ENCODE data around the gene MAJIN. TPM values are rescaled to one million over a fixed set of nuclear protein-coding genes. Genes with fewer than 3 reads are reported as not detected.

MAJIN gene
- total RNA-seq, 1 donor from 2014 or later, result not detected

DNA sequence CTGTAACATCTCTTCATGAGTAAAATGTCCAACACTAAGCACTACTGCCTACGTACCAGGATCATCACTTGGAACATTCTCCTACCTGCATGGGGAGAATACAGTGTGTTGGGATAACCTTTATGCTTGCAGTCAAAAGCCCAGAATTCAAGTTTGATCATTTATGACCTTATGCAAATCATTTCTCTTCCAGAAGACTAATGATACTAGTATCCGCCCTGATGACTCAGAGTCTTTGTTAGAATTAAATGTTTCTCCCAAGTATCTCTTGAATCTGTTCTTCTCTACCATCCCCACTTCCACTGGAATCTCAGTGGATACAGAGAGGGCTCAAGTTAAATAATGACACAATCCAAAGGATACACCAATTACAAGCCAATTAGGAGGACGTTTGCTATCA, 12.4 kb downstream of the MAJIN start:
- DNase-seq (ENCODE audit: low spot score), result no peak
- no peaks in the 10 kb centered on the region for H3K9me3 Mint-ChIP-seq (ENCODE audit: low read depth)
- peaks cover 3% of the 10 kb centered on the region for H3K27me3 Mint-ChIP-seq (ENCODE audit: low read depth)
- no peak overlapping the region for H3K27ac Mint-ChIP-seq (ENCODE audit: unreplicated experiment)
- H3K4me3 Mint-ChIP-seq (ENCODE audit: unreplicated experiment), result no peak overlapping the region
- H3K36me3 Mint-ChIP-seq (ENCODE audit: low read depth), result no peaks in the 10 kb centered on the region
- peaks cover 10% of the 10 kb centered on the region for H3K4me1 Mint-ChIP-seq (ENCODE audit: low read depth)
- TF ChIP-seq, protein P1, sequence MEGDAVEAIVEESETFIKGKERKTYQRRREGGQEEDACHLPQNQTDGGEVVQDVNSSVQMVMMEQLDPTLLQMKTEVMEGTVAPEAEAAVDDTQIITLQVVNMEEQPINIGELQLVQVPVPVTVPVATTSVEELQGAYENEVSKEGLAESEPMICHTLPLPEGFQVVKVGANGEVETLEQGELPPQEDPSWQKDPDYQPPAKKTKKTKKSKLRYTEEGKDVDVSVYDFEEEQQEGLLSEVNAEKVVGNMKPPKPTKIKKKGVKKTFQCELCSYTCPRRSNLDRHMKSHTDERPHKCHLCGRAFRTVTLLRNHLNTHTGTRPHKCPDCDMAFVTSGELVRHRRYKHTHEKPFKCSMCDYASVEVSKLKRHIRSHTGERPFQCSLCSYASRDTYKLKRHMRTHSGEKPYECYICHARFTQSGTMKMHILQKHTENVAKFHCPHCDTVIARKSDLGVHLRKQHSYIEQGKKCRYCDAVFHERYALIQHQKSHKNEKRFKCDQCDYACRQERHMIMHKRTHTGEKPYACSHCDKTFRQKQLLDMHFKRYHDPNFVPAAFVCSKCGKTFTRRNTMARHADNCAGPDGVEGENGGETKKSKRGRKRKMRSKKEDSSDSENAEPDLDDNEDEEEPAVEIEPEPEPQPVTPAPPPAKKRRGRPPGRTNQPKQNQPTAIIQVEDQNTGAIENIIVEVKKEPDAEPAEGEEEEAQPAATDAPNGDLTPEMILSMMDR (IDR thresholded peaks at IDR 0.05), result no peak

DNA sequence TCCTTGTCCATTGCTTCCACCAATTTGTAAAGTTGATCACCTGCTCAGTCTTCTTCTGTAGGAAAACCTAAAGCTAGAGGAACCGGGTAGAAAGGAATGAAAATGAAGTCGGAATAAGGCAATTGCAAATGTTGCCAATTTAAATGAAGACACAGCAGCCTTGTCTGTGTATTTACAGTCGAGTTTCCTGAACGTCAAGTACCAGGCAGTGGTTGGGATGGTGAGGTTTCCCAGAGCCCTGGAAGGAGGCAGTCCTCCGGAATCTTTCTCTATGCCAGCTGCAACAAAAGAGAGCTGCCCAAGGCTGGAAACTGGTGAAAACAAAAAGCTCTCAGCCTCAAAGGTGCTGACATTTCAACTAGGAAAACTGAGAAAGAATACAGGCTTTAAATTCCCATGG, 17.7 kb downstream of the MAJIN start:
- Mint-ChIP-seq H3K27ac (ENCODE audit: unreplicated experiment) (no peak overlapping the region), H3K4me1 (ENCODE audit: low read depth) (no peaks in the 10 kb centered on the region), H3K27me3 (ENCODE audit: low read depth) (peaks cover 16% of the 10 kb centered on the region), H3K9me3 (ENCODE audit: low read depth) (no peaks in the 10 kb centered on the region), H3K4me3 (ENCODE audit: unreplicated experiment) (no peak overlapping the region), H3K36me3 (ENCODE audit: low read depth) (no peaks in the 10 kb centered on the region)
- DNase-seq (ENCODE audit: low spot score), result no peak
- TF ChIP-seq, protein P1 (IDR thresholded peaks at IDR 0.05), result no peak

- peak; percentile 22 for DNase-seq (ENCODE audit: low spot score)
- Mint-ChIP-seq H3K27me3 (ENCODE audit: low read depth) (peaks cover 19% of the 10 kb centered on the region), H3K27ac (ENCODE audit: unreplicated experiment) (no peak overlapping the region), H3K9me3 (ENCODE audit: low read depth) (no peaks in the 10 kb centered on the region), H3K4me3 (ENCODE audit: unreplicated experiment) (no peak overlapping the region), H3K36me3 (ENCODE audit: low read depth) (no peaks in the 10 kb centered on the region), H3K4me1 (ENCODE audit: low read depth) (no peaks in the 10 kb centered on the region)
- TF ChIP-seq, protein P1 (IDR thresholded peaks at IDR 0.05), result no peak
Measured at GRCh38 chr11:64951529-64951928, 20.4 kb downstream of the MAJIN start.

DNA sequence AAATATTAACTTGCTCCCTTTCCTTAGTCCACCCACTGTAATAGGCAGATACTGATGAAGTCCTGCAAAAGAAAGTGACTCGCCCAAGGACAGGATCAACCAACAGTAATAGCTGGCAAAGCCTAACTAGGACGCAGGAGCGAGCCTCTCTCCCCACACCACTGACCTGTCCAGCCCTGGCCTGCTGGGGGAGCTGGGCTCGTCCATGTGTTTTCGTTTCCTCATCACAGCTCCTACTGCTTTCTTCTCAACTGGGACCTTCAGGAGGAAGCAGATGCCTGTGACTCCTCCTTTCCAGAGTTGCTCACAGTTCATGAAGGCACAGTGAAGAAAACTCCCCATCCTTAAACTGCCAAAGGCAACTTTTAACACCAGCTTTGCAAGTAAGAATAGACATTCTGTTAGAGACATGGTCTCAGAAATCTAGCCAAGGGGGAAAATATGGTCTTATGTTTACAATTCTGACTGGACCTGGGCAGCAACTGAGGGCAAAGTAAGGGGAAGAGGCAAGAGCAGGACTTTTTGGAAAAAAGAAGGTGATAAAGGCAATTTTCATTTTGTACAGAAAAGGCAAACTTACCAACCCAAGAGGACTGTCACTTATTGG, 24.6 kb downstream of the MAJIN start:
- no peak overlapping the region for H3K27ac Mint-ChIP-seq (ENCODE audit: unreplicated experiment)
- TF ChIP-seq, protein P1 (IDR thresholded peaks at IDR 0.05), result no peak
- DNase-seq (ENCODE audit: low spot score), result peak; percentile 7
- H3K36me3 Mint-ChIP-seq (ENCODE audit: low read depth), result no peaks in the 10 kb centered on the region
- H3K9me3 Mint-ChIP-seq (ENCODE audit: low read depth), result no peaks in the 10 kb centered on the region
- H3K4me3 Mint-ChIP-seq (ENCODE audit: unreplicated experiment), result no peak overlapping the region
- H3K4me1 Mint-ChIP-seq (ENCODE audit: low read depth), result no peaks in the 10 kb centered on the region
- H3K27me3 Mint-ChIP-seq (ENCODE audit: low read depth), result peaks cover 28% of the 10 kb centered on the region

GRCh38 chr11:64936539-64936938, 35.4 kb downstream of the MAJIN start:
- Mint-ChIP-seq H3K36me3 (ENCODE audit: low read depth) (peaks cover 14% of the 10 kb centered on the region), H3K9me3 (ENCODE audit: low read depth) (no peaks in the 10 kb centered on the region), H3K27ac (ENCODE audit: unreplicated experiment) (no peak overlapping the region), H3K27me3 (ENCODE audit: low read depth) (peaks cover 1% of the 10 kb centered on the region), H3K4me1 (ENCODE audit: low read depth) (peaks cover 6% of the 10 kb centered on the region), H3K4me3 (ENCODE audit: unreplicated experiment) (no peak overlapping the region)
- peak; percentile 59 for DNase-seq (ENCODE audit: low spot score)
- TF ChIP-seq, protein P1 (IDR thresholded peaks at IDR 0.05), result no peak
